ENCODE measurements around the gene MPRIP.

The MPRIP gene

DNA sequence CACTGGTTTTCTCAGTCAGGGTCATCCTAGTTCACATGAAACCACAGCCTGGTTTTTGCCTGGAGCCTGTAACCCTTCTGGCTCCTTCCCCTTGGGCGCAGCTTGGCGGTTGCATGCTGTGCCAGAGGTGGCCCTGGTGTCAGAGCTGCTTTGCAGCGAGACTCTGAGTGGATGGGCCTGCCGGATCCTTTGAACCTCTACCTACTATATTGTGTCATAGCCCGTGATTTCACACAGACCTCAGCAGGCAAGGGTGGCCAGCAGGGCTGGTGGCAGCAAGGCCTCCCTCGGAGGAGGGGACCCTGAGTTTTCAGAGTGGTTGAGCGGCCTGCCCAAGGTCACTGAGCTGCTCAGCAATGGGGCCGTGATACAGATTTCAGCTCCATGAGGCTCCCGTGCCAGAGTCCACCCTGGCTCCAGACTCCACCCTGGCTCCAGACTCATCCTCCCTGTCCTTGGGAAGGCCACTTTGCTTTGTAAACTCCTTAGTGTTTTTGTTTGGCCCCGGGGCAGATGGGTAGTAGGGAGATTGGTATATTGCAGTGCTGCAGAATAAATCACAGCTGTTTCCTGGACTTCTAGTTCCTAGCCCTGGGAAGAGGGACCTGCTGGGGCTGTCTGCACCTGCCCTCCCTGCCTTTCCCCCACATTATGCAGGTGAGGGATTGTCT, 9.7 kb downstream of the MPRIP start:
- no peak overlapping the region for H3K4me3 ChIP-seq (ENCODE audit: low read depth, low read length)
- in situ Hi-C loops (cut with HindIII; ENCODE audit: low sequenced_read_pairs) = no loop called here
- DNase-seq (ENCODE audit: low read depth, low spot score) = no peak
- TF ChIP-seq, protein P1, sequence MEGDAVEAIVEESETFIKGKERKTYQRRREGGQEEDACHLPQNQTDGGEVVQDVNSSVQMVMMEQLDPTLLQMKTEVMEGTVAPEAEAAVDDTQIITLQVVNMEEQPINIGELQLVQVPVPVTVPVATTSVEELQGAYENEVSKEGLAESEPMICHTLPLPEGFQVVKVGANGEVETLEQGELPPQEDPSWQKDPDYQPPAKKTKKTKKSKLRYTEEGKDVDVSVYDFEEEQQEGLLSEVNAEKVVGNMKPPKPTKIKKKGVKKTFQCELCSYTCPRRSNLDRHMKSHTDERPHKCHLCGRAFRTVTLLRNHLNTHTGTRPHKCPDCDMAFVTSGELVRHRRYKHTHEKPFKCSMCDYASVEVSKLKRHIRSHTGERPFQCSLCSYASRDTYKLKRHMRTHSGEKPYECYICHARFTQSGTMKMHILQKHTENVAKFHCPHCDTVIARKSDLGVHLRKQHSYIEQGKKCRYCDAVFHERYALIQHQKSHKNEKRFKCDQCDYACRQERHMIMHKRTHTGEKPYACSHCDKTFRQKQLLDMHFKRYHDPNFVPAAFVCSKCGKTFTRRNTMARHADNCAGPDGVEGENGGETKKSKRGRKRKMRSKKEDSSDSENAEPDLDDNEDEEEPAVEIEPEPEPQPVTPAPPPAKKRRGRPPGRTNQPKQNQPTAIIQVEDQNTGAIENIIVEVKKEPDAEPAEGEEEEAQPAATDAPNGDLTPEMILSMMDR (IDR thresholded peaks at IDR 0.05; ENCODE audit: low read depth, low read length) = no peak

- in situ Hi-C loops (cut with HindIII; ENCODE audit: low sequenced_read_pairs) = no loop called here
- TF ChIP-seq, protein P1 (IDR thresholded peaks at IDR 0.05; ENCODE audit: low read depth, low read length) = no peak
These were observed 10.4 kb downstream of the MPRIP start for GRCh38 chr17:17052462-17053221.

GRCh38 chr17:17053446-17054379, 11.5 kb downstream of the MPRIP start:
- no peak overlapping the region for H3K4me3 ChIP-seq (ENCODE audit: low read depth, low read length)
- no peak for DNase-seq (ENCODE audit: low read depth, low spot score)
- in situ Hi-C loops (cut with HindIII; ENCODE audit: low sequenced_read_pairs) = no loop called here
- TF ChIP-seq, protein P1 (IDR thresholded peaks at IDR 0.05; ENCODE audit: low read depth, low read length) = no peak

More at GRCh38 chr17:17052462-17053221, 10.4 kb downstream of the MPRIP start:
- no peak for DNase-seq (ENCODE audit: low read depth, low spot score)
- no peak overlapping the region for H3K4me3 ChIP-seq (ENCODE audit: low read depth, low read length)

DNA sequence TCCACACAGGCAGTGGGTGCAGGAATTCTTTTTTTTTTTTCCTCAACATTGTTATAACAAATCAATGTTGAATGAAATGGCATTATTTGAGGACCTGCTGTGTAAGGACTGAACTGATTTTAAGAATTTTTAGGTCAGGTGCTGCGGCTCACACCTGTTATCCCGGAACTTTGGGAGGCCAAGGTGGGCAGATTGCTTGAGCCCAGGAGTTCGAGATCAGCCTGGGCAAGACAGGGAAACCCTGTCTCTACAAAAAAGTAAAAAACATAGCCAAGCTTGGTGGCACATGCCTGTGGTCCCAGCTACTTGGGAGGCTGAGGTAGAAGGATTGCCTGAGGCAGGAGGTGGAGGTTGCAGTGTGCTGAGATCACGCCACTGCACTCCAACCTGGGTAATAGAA, 12.4 kb downstream of the MPRIP start:
- no peak overlapping the region for H3K4me3 ChIP-seq (ENCODE audit: low read depth, low read length)
- TF ChIP-seq, protein P1 (IDR thresholded peaks at IDR 0.05; ENCODE audit: low read depth, low read length) = no peak
- in situ Hi-C loops (cut with HindIII; ENCODE audit: low sequenced_read_pairs) = no loop called here

GRCh38 chr17:17055286-17056155, 13.3 kb downstream of the MPRIP start:
- in situ Hi-C loops (cut with HindIII; ENCODE audit: low sequenced_read_pairs) = no loop called here
- TF ChIP-seq, protein P1 (IDR thresholded peaks at IDR 0.05; ENCODE audit: low read depth, low read length) = no peak
- no peak overlapping the region for H3K4me3 ChIP-seq (ENCODE audit: low read depth, low read length)
- DNase-seq (ENCODE audit: low read depth, low spot score) = no peak

More for the DNA sequence above, 12.4 kb downstream of the MPRIP start:
- no peak for DNase-seq (ENCODE audit: low read depth, low spot score)

Data from astrocyte of the spinal cord (primary cell).